ENCODE data around the gene CD1B.

Gene CD1B

DNA sequence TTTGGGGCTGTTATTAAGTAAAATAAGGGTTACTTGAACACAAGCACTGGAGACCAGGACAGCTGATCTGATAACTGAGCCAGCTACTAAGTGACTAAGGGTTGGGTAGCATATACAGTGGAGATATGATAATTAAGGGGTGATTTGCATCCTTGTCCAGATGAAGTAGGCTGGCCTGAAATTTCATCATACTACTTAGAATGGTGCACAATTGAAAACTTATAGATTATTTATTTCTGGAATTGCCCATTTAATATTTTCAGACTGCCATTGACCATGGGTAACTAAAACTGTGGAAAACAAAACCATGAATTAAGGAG lies 3.8 kb upstream of the CD1B start:
- no peak for TF ChIP-seq POLR2A (IDR thresholded peaks at IDR 0.05; ENCODE audit: extremely low read depth, insufficient read length)
- no peak for TF ChIP-seq MYC (IDR thresholded peaks at IDR 0.05; ENCODE audit: low read depth, low read length)
- no peak for TF ChIP-seq MAX (IDR thresholded peaks at IDR 0.05; ENCODE audit: low read depth, low read length)
- TF ChIP-seq, protein P1, sequence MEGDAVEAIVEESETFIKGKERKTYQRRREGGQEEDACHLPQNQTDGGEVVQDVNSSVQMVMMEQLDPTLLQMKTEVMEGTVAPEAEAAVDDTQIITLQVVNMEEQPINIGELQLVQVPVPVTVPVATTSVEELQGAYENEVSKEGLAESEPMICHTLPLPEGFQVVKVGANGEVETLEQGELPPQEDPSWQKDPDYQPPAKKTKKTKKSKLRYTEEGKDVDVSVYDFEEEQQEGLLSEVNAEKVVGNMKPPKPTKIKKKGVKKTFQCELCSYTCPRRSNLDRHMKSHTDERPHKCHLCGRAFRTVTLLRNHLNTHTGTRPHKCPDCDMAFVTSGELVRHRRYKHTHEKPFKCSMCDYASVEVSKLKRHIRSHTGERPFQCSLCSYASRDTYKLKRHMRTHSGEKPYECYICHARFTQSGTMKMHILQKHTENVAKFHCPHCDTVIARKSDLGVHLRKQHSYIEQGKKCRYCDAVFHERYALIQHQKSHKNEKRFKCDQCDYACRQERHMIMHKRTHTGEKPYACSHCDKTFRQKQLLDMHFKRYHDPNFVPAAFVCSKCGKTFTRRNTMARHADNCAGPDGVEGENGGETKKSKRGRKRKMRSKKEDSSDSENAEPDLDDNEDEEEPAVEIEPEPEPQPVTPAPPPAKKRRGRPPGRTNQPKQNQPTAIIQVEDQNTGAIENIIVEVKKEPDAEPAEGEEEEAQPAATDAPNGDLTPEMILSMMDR (IDR thresholded peaks at IDR 0.05; ENCODE audit: low read depth, low read length) = no peak
- no peak for DNase-seq (ENCODE audit: low read depth)
- no peak overlapping the region for H3K4me3 ChIP-seq (ENCODE audit: low read depth, low read length)

DNA sequence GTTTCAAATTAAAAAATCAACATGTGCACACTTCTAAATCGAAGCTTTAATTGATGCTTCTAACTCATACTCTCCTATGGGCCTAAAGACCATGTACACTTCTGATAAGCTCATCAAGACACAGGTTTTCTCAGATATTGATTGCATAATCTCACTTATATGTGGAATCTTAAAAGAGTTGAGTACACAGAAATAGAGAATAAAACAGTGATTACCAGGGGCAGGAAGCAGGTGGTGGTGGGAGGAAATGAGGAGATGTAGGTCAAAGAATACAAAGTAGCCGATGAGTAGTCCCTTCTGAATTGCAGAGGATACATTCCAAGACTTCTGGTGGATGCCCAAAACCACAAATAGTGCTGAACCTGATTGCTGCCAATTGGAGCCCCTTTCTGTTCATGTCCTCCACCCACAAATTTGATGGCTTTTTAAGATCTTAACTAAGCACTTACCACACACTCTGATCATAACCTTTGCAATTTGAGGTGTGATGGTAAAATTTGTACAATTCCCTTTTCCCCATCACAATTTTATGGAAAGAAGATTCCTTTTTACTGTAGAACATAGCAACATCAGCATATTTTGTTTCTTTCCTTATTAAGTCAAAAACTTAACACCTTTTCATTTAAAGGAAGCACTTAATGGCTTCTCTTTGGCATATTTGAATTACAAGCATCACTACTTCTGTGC lies 3.3 kb upstream of the CD1B start:
- TF ChIP-seq, protein P1 (IDR thresholded peaks at IDR 0.05; ENCODE audit: low read depth, low read length) = no peak
- no peak for TF ChIP-seq MYC (IDR thresholded peaks at IDR 0.05; ENCODE audit: low read depth, low read length)
- no peak for TF ChIP-seq POLR2A (IDR thresholded peaks at IDR 0.05; ENCODE audit: extremely low read depth, insufficient read length)
- TF ChIP-seq MAX (IDR thresholded peaks at IDR 0.05; ENCODE audit: low read depth, low read length) = no peak
- H3K4me3 ChIP-seq (ENCODE audit: low read depth, low read length) = no peak overlapping the region
- no peak for DNase-seq (ENCODE audit: low read depth)

DNA sequence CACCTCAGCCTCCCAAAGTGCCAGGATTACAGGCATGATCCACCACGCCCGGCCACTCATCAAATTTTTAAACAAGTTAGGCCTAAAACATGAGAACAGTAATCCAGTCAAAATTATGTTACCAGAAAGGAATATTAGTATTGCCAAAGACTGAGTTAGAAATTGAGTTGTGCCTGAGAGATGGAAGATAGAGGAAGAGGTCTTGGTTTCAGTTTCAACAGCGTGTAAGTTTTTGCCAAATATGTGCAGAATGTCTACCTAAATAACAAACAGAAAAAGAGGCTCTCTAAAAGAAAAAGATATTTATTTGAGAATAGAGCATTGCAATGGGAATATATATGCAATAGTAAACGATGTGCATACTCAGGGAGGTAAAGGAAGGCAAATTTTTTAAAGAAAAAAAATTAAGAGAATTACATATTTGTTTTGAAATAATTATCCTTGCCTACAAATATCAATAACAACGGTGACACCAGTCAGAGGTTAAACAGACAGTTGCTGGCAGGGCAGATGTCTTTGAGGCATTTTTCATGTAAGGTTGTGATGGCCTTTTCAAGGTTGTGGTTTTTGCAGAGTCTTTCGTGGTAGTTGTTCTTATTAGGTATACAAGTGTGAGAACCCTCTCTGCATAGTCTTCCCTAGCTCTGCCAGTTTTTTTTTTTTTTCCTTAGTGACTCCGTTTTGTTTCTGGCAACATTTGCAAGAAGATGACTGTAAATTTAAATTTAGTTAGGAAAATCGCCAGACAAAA lies 2.2 kb upstream of the CD1B start:
- TF ChIP-seq, protein P1 (IDR thresholded peaks at IDR 0.05; ENCODE audit: low read depth, low read length) = no peak
- TF ChIP-seq POLR2A (IDR thresholded peaks at IDR 0.05; ENCODE audit: extremely low read depth, insufficient read length) (no peak), MAX (IDR thresholded peaks at IDR 0.05; ENCODE audit: low read depth, low read length) (no peak), MYC (IDR thresholded peaks at IDR 0.05; ENCODE audit: low read depth, low read length) (no peak)
- peak; percentile 6 for DNase-seq (ENCODE audit: low read depth)
- H3K4me3 ChIP-seq (ENCODE audit: low read depth, low read length) = no peak overlapping the region

DNA sequence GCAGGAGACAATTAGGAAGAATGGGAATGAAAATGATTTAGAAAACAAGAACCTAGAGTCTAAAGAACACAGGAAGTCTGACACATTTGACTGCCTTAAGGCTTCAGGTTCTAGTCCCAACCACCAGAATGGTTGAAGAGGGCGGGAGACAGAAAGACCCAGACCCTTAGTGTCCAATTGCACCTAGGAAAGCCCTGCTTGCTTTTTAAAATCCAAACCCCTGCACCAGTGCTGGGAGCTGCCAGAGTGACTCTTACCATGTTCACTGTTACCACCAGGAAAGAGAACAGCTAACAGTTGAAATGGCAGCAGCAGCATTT lies 265 bp downstream of the CD1B start:
- no peak overlapping the region for H3K4me3 ChIP-seq (ENCODE audit: low read depth, low read length)
- no peak for TF ChIP-seq POLR2A (IDR thresholded peaks at IDR 0.05; ENCODE audit: extremely low read depth, insufficient read length)
- TF ChIP-seq MYC (IDR thresholded peaks at IDR 0.05; ENCODE audit: low read depth, low read length) = no peak
- TF ChIP-seq MAX (IDR thresholded peaks at IDR 0.05; ENCODE audit: low read depth, low read length) = no peak
- TF ChIP-seq, protein P1 (IDR thresholded peaks at IDR 0.05; ENCODE audit: low read depth, low read length) = no peak
- no peak for DNase-seq (ENCODE audit: low read depth)

DNA sequence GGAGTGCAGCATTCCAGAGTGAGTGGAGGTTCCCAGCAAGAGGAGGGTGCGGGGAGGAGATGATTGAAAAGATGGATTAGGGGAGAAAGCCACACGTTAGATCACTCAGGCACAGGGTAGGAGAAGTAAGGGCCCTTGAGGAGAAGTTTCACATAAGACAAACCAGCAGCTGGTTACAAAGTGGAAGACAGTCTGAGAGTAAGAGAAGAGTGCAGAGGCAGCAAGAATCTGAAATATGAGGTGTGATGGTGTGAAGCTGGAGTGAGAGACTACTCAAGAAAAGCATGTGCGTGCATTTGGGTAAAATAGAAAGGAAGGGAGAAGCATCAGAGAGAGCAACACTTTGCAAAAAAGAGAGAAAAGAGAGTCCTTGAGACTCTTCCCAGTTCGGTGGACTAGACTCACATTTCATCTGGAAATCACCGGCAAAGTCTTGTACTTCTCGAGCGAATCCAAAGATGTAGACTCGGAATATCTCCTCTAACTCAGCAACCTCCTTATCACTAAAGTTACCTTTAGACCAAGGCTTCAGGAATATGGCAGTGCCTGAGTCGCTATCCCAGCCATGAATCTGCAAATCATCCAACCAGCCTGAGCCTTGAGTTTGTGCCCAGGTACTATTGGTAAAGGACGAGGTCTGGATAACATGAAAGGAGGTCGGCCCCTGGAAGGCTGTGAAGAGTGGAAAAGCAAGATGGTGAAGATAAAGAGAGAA lies 783 bp downstream of the CD1B start:
- TF ChIP-seq MAX (IDR thresholded peaks at IDR 0.05; ENCODE audit: low read depth, low read length) (no peak), MYC (IDR thresholded peaks at IDR 0.05; ENCODE audit: low read depth, low read length) (no peak), POLR2A (IDR thresholded peaks at IDR 0.05; ENCODE audit: extremely low read depth, insufficient read length) (no peak)
- TF ChIP-seq, protein P1 (IDR thresholded peaks at IDR 0.05; ENCODE audit: low read depth, low read length) = no peak
- H3K4me3 ChIP-seq (ENCODE audit: low read depth, low read length) = no peak overlapping the region

More for the DNA sequence above, 783 bp downstream of the CD1B start:
- no peak for DNase-seq (ENCODE audit: low read depth)
